IMR-90 (cell line): ENCODE results near the gene PEX14. TPM values are rescaled to one million over a fixed set of nuclear protein-coding genes. Genes with fewer than 3 reads are reported as not detected.

Experiments used
- ATAC-seq: fragments of 200-7000 bp; cut with Tn5 transposase; 2 replicates; pipeline ENCODE4 v1.9.1; 2020; ENCODE audit warnings: low read depth, mild to moderate bottlenecking, moderate library complexity
- BruUV-seq: library from RNA; stranded (reverse); fragments of 400-500 nt; replicated peaks from 2 replicates; lab custom pipeline; 2021; lab: Mats Ljungman, UMichigan
- CTCF ChIA-PET: fragments of 300-600 bp; formaldehyde crosslinking; extraction: SDS; loops from one replicate; lab custom pipeline; 2021; ENCODE audit warnings: antibody characterized with exemption; lab: Yijun Ruan, JAX
- POLR2A ChIA-PET: fragments of 300-600 bp; sonication (Branson Sonifier 250); formaldehyde crosslinking; loops from one replicate; lab custom pipeline; 2022; ENCODE audit warnings: antibody characterized with exemption; ENCODE audit not compliant: unreplicated experiment; lab: Charles Lee
- DNase-seq: peaks from one replicate; pipeline ENCODE4 v3.0.0; 2013
- H2AFZ ChIP-seq: replicated peaks from 2 replicates; pipeline ENCODE3; 2013; ENCODE audit warnings: low read length, mild to moderate bottlenecking; ENCODE audit not compliant: poor library complexity
- H2AK5ac ChIP-seq: 2 replicates; pipeline ENCODE4 v1.6.1; 2013; ENCODE audit warnings: low read depth, low read length, inconsistent platforms
- H2AK9ac ChIP-seq: replicated peaks from 2 replicates; pipeline ENCODE3; 2013; ENCODE audit warnings: mild to moderate bottlenecking, low read depth, low read length, moderate library complexity; ENCODE audit not compliant: poor library complexity
- H2BK120ac ChIP-seq: 2 replicates; pipeline ENCODE4 v1.6.1; 2013; ENCODE audit warnings: low read depth, low read length, inconsistent platforms
- H2BK15ac ChIP-seq: 3 replicates; pipeline ENCODE4 v1.6.1; 2013; ENCODE audit warnings: low read depth, low read length, inconsistent platforms
- H2BK20ac ChIP-seq: 2 replicates; pipeline ENCODE4 v1.6.1; 2013; ENCODE audit warnings: low read depth, mild to moderate bottlenecking, inconsistent platforms, low read length, moderate library complexity
- H2BK5ac ChIP-seq: 2 replicates; pipeline ENCODE4 v1.6.1; 2013; ENCODE audit warnings: mild to moderate bottlenecking, low read depth, low read length, inconsistent platforms; ENCODE audit not compliant: poor library complexity, severe bottlenecking
- H3K14ac ChIP-seq: replicated peaks from 2 replicates; pipeline ENCODE4 v1.6.1; 2013; ENCODE audit warnings: low read depth, low read length, inconsistent platforms
- H3K18ac ChIP-seq: 2 replicates; pipeline ENCODE4 v1.6.1; 2013; ENCODE audit warnings: low read depth, low read length, control low read depth
- H3K23ac ChIP-seq: 2 replicates; pipeline ENCODE4 v1.6.1; 2013; ENCODE audit warnings: low read depth, low read length, inconsistent platforms
- H3K27ac ChIP-seq: 2 replicates; pipeline ENCODE4 v1.5.1; 2013; ENCODE audit warnings: mild to moderate bottlenecking, control low read depth, low read length; ENCODE audit not compliant: insufficient read depth
- H3K27me3 ChIP-seq: 2 replicates; pipeline ENCODE4 v1.6.1; 2013; ENCODE audit warnings: low read length; ENCODE audit not compliant: control insufficient read depth, insufficient read depth
- H3K36me3 ChIP-seq: 2 replicates; pipeline ENCODE4 v1.6.1; 2013; ENCODE audit warnings: low read length, mixed read lengths; ENCODE audit not compliant: control insufficient read depth, insufficient read depth
- H3K4ac ChIP-seq: 2 replicates; pipeline ENCODE4 v1.6.1; 2013; ENCODE audit warnings: low read depth, low read length, inconsistent platforms
- H3K4me1 ChIP-seq: 2 replicates; pipeline ENCODE4 v1.6.1; 2013; ENCODE audit warnings: low read length, mixed read lengths; ENCODE audit not compliant: control insufficient read depth, insufficient read depth
- H3K4me2 ChIP-seq: 2 replicates; pipeline ENCODE4 v1.6.1; 2013; ENCODE audit warnings: low read depth, mild to moderate bottlenecking, control low read depth, low read length, moderate library complexity
- H3K4me3 ChIP-seq: 2 replicates; pipeline ENCODE4 v1.5.1; 2013; ENCODE audit warnings: low read depth, mild to moderate bottlenecking, control low read depth, low read length, moderate library complexity; ENCODE audit not compliant: insufficient read depth
- H3K56ac ChIP-seq: 2 replicates; pipeline ENCODE4 v1.6.1; 2013; ENCODE audit warnings: low read length, inconsistent platforms; ENCODE audit not compliant: insufficient read depth; ENCODE audit errors: extremely low read depth
- H3K79me1 ChIP-seq, 2 experiments: 2 replicates each; pipeline ENCODE4 v1.6.1; 2013; ENCODE audit warnings: low read length in 2 of 2, inconsistent platforms in 1 of 2, low read depth in 1 of 2
- H3K9ac ChIP-seq: 2 replicates; pipeline ENCODE4 v1.6.1; 2013; ENCODE audit warnings: low read depth, low read length, control low read depth
- H3K9me1 ChIP-seq: 2 replicates; pipeline ENCODE4 v1.6.1; 2013; ENCODE audit warnings: low read length, inconsistent platforms; ENCODE audit not compliant: insufficient read depth
- H3K9me3 ChIP-seq: 2 replicates; pipeline ENCODE4 v1.6.1; 2013; ENCODE audit warnings: low read length; ENCODE audit not compliant: control insufficient read depth, insufficient read depth
- H4K20me1 ChIP-seq: 2 replicates; pipeline ENCODE4 v1.6.1; 2013; ENCODE audit warnings: low read length, inconsistent platforms; ENCODE audit not compliant: insufficient read depth
- H4K5ac ChIP-seq: 2 replicates; pipeline ENCODE4 v1.6.1; 2013; ENCODE audit warnings: mild to moderate bottlenecking, low read depth, low read length, control low read depth
- H4K8ac ChIP-seq, 2 experiments: 2 replicates each; pipeline ENCODE4 v1.6.1; 2013; ENCODE audit warnings: low read depth in 2 of 2, low read length in 2 of 2, control low read depth in 1 of 2, inconsistent platforms in 1 of 2
- H4K91ac ChIP-seq: 2 replicates; pipeline ENCODE4 v1.6.1; 2013; ENCODE audit warnings: low read depth, low read length, inconsistent platforms; ENCODE audit not compliant: insufficient read depth
- BHLHE40 ChIP-seq: fragments of 150-350 bp; IDR thresholded peaks from 2 replicates; pipeline ENCODE4 v1.6.1; 2016; ENCODE audit warnings: mild to moderate bottlenecking, low read depth, low read length
- CEBPB ChIP-seq: IDR thresholded peaks from 2 replicates; pipeline ENCODE4 v1.6.1; 2012; ENCODE audit warnings: low read depth, low read length, improper control_type of control experiment
- CHD1 ChIP-seq: IDR thresholded peaks from 2 replicates; pipeline ENCODE4 v1.6.1; 2012; ENCODE audit warnings: low read depth, low read length, improper control_type of control experiment
- CTCF ChIP-seq: conservative IDR thresholded peaks from 2 replicates; pipeline ENCODE4 v1.5.1; 2012; ENCODE audit warnings: mild to moderate bottlenecking, low read depth, low read length, improper control_type of control experiment
- ELK1 ChIP-seq: fragments of 150-350 bp; IDR thresholded peaks from 2 replicates; pipeline ENCODE4 v1.6.1; 2016; ENCODE audit warnings: low read depth, mild to moderate bottlenecking, low read length, moderate library complexity, borderline replicate concordance
- FOS ChIP-seq: fragments of 150-350 bp; IDR thresholded peaks from 2 replicates; pipeline ENCODE4 v1.6.1; 2016; ENCODE audit warnings: low read depth, low read length
- MAFK ChIP-seq: IDR thresholded peaks from 2 replicates; pipeline ENCODE4 v1.6.1; 2012; ENCODE audit warnings: low read depth, low read length, improper control_type of control experiment
- MAZ ChIP-seq: IDR thresholded peaks from 2 replicates; pipeline ENCODE4 v1.6.1; 2012; ENCODE audit warnings: low read depth, mild to moderate bottlenecking, low read length, improper control_type of control experiment, moderate library complexity, borderline replicate concordance
- MXI1 ChIP-seq: IDR thresholded peaks from 2 replicates; pipeline ENCODE4 v1.6.1; 2012; ENCODE audit warnings: low read depth, mild to moderate bottlenecking, low read length, moderate library complexity, borderline replicate concordance
- NFE2L2 ChIP-seq: fragments of 150-350 bp; IDR thresholded peaks from 2 replicates; pipeline ENCODE4 v1.6.1; 2016; ENCODE audit warnings: low read depth, mild to moderate bottlenecking, low read length
- POLR2A ChIP-seq: IDR thresholded peaks from 2 replicates; pipeline ENCODE4 v1.6.1; 2012; ENCODE audit warnings: mild to moderate bottlenecking, low read depth, low read length
- RAD21 ChIP-seq: IDR thresholded peaks from 2 replicates; pipeline ENCODE4 v1.6.1; 2012; ENCODE audit warnings: low read length, improper control_type of control experiment
- RCOR1 ChIP-seq: IDR thresholded peaks from 2 replicates; pipeline ENCODE4 v1.6.1; 2012; ENCODE audit warnings: mild to moderate bottlenecking, low read length, improper control_type of control experiment; ENCODE audit not compliant: insufficient replicate concordance
- RFX5 ChIP-seq: IDR thresholded peaks from 2 replicates; pipeline ENCODE4 v1.8.0; 2012; ENCODE audit warnings: low read depth, mild to moderate bottlenecking, low read length, moderate library complexity
- SMC3 ChIP-seq: fragments of 150-350 bp; IDR thresholded peaks from 2 replicates; pipeline ENCODE4 v1.6.1; 2016; ENCODE audit warnings: low read depth, mild to moderate bottlenecking, antibody characterized with exemption, low read length, moderate library complexity
- USF2 ChIP-seq: fragments of 150-350 bp; IDR thresholded peaks from 2 replicates; pipeline ENCODE4 v1.6.1; 2017; ENCODE audit warnings: mild to moderate bottlenecking, antibody characterized with exemption, low read length, low read depth
- WGBS, 2 experiments: methylation state at CpG; one replicate each; pipeline versions ENCODE4 v1.1.5 to v1.1.7; 2013; ENCODE audit warnings: missing lambda C conversion rate in 2 of 2; ENCODE audit not compliant: insufficient read length in 1 of 2; ENCODE audit errors: extremely low coverage in 2 of 2; 5-methylcytosine and 5-hydroxymethylcytosine counted together
- dilution Hi-C: fragments of 300-500 bp; cut with HindIII; formaldehyde crosslinking; loops from one replicate; pipeline ENCODE4 v1.14.3; 2018; ENCODE audit warnings: low sequenced_read_pairs; ENCODE audit not compliant: unreplicated experiment
- in situ Hi-C: fragments of 300-500 bp; cut with MboI; formaldehyde crosslinking; loops from 3 replicates; pipeline ENCODE4 v1.14.3; 2019; ENCODE audit warnings: low sequenced_read_pairs, inconsistent platforms, mixed read lengths
- intact Hi-C: fragments of 100-400 bp; cut with micrococcal nuclease; formaldehyde crosslinking; loops from 2 replicates; pipeline ENCODE4 v1.10.0; 2022
- polyA plus RNA-seq, 3 experiments: library from polyadenylated mRNA; depleted of rRNA; stranded (reverse); fragments of >200 nt; gene quantifications; 2 replicates each; pipeline ENCODE4 v1.2.3, GENCODE V29; 2012; ENCODE audit warnings: low replicate concordance in 1 of 3
- total RNA-seq: library from RNA; depleted of rRNA; stranded (reverse); fragments of >200 nt; gene quantifications from 2 replicates; pipeline ENCODE4 v1.2.3, GENCODE V29; 2012

PEX14 gene
- total and polyA plus RNA-seq, 2 of the 4 experiments (the other 2 are of a cell fraction) = 9.5 to 22.5 TPM

- BruUV-seq = no TSS peak
- H3K4me1 ChIP-seq = no peaks in the 10 kb centered on the region
- in situ Hi-C loops (no loop called here), intact Hi-C loops (no loop called here), dilution Hi-C loops (no loop called here)
- no peak overlapping the region for H4K8ac ChIP-seq
- H3K4me3 ChIP-seq = no peak overlapping the region
- no peak for ATAC-seq
- POLR2A ChIA-PET = no interaction called here
- H2AK9ac ChIP-seq = no peak overlapping the region
- no peak overlapping the region for H2BK120ac ChIP-seq
- no peak for DNase-seq
- no peaks in the 10 kb centered on the region for H3K27me3 ChIP-seq
- peaks cover 7% of the 10 kb centered on the region; the same call in 1 of the 2 replicates for H4K20me1 ChIP-seq
- H2BK5ac ChIP-seq = no peak overlapping the region
- H2AFZ ChIP-seq = no peak overlapping the region
- no peak overlapping the region for H3K4me2 ChIP-seq
- no peaks in the 10 kb centered on the region for H3K36me3 ChIP-seq
- no CpG with 5 or more reads among the region's 8 CpGs for WGBS, 2 experiments
- H3K9ac ChIP-seq = no peak overlapping the region
- H3K79me1 ChIP-seq = peaks cover 9 to 15% of the 10 kb centered on the region in 2 experiments; a peak in 2 of 4 replicates
- no peak overlapping the region for H3K14ac ChIP-seq
- H4K91ac ChIP-seq = no peak overlapping the region
- H3K18ac ChIP-seq = no peak overlapping the region
- no peak overlapping the region for H3K4ac ChIP-seq
- peaks cover 6% of the 10 kb centered on the region; the same call in 1 of the 2 replicates for H3K9me1 ChIP-seq
- no peaks in the 10 kb centered on the region for H3K9me3 ChIP-seq
- no peak overlapping the region for H2AK5ac ChIP-seq
- H3K27ac ChIP-seq = no peak overlapping the region
- TF ChIP-seq CTCF (no peak), CHD1 (no peak), FOS (no peak), NFE2L2 (no peak), ELK1 (no peak), MAFK (no peak), MAZ (no peak), CEBPB (no peak), RFX5 (no peak), MXI1 (no peak), POLR2A (no peak), RAD21 (no peak), RCOR1 (no peak), SMC3 (no peak), USF2 (no peak), BHLHE40 (no peak)
- no peak overlapping the region for H4K5ac ChIP-seq
- H3K23ac ChIP-seq = no peak overlapping the region
- H3K56ac ChIP-seq = no peak overlapping the region
- CTCF ChIA-PET = no interaction called here
- H2BK15ac ChIP-seq = no peak overlapping the region
- no peak overlapping the region for H2BK20ac ChIP-seq
Measured at GRCh38 chr1:10613861-10614260, 139.1 kb downstream of the PEX14 start.
